Keratinocyte (primary cell): ENCODE results near the gene TMEFF2. TPM values are rescaled to one million over a fixed set of nuclear protein-coding genes. Genes with fewer than 3 reads are reported as not detected.

Experiments
- DNase-seq: peaks from one replicate; pipeline ENCODE4 v3.0.0-alpha.2; 2011; ENCODE audit warnings: low read depth, missing footprints, low spot score
- FAIRE-seq: peaks from 2 replicates; lab custom pipeline; 2011; peaks lifted over from hg19 to GRCh38; lab: Jason Lieb, UNC
- H2AFZ ChIP-seq: 2 replicates; pipeline ENCODE4 v1.6.0; 2012; ENCODE audit warnings: low read length, control low read depth, inconsistent platforms; ENCODE audit not compliant: control insufficient read depth
- H3K27ac ChIP-seq: 2 replicates; pipeline ENCODE4 v1.5.1; 2011; ENCODE audit warnings: low read length; ENCODE audit not compliant: control insufficient read depth, insufficient read depth
- H3K27me3 ChIP-seq: 3 replicates; pipeline ENCODE4 v1.6.0; 2011; ENCODE audit warnings: low read length; ENCODE audit not compliant: control insufficient read depth, insufficient read depth; ENCODE audit errors: extremely low read depth
- H3K36me3 ChIP-seq, 2 experiments: 2 replicates in 1 of 2; 3 replicates in 1 of 2; pipeline ENCODE4 v1.5.1; 2011; ENCODE audit warnings: low read length in 2 of 2, mild to moderate bottlenecking in 1 of 2; ENCODE audit not compliant: control insufficient read depth in 2 of 2, insufficient read depth in 2 of 2; ENCODE audit errors: extremely low read depth in 1 of 2
- H3K4me1 ChIP-seq: 3 replicates; pipeline ENCODE4 v1.5.1; 2011; ENCODE audit warnings: low read length; ENCODE audit not compliant: control insufficient read depth, insufficient read depth; ENCODE audit errors: extremely low read depth
- H3K4me2 ChIP-seq: 3 replicates; pipeline ENCODE4 v1.6.0; 2011; ENCODE audit warnings: low read depth, low read length; ENCODE audit not compliant: control insufficient read depth, insufficient read depth; ENCODE audit errors: extremely low read depth
- H3K4me3 ChIP-seq, 3 experiments: fragments of 200-600 bp in 1 of 3; sonication (generic) in 1 of 3; 2 replicates in 2 of 3; 3 replicates in 1 of 3; pipeline ENCODE4 v1.5.1; 2011 to 2016; ENCODE audit warnings: low read length in 3 of 3, mild to moderate bottlenecking in 3 of 3, control low read depth in 2 of 3, inconsistent platforms in 1 of 3, low read depth in 1 of 3, mixed read lengths in 1 of 3, mixed run types in 1 of 3, moderate library complexity in 1 of 3; ENCODE audit not compliant: control insufficient read depth in 2 of 3, insufficient read depth in 2 of 3; ENCODE audit errors: extremely low read depth in 1 of 3
- H3K79me2 ChIP-seq: 2 replicates; pipeline ENCODE4 v1.6.0; 2012; ENCODE audit warnings: low read length; ENCODE audit not compliant: control insufficient read depth, insufficient read depth
- H3K9ac ChIP-seq: 3 replicates; pipeline ENCODE4 v1.6.0; 2011; ENCODE audit warnings: low read length; ENCODE audit not compliant: control insufficient read depth, insufficient read depth; ENCODE audit errors: extremely low read depth
- H3K9me1 ChIP-seq: 3 replicates; pipeline ENCODE4 v1.6.0; 2011; ENCODE audit warnings: low read length; ENCODE audit not compliant: control insufficient read depth, insufficient read depth; ENCODE audit errors: extremely low read depth
- H3K9me3 ChIP-seq: 2 replicates; pipeline ENCODE4 v1.5.1; 2012; ENCODE audit warnings: low read depth, low read length; ENCODE audit not compliant: control insufficient read depth
- H4K20me1 ChIP-seq: 3 replicates; pipeline ENCODE4 v1.6.0; 2011; ENCODE audit warnings: low read length; ENCODE audit not compliant: control insufficient read depth, insufficient read depth; ENCODE audit errors: extremely low read depth
- CTCF ChIP-seq, 3 experiments: IDR thresholded peaks in 1 of 3; conservative IDR thresholded peaks in 1 of 3; optimal IDR thresholded peaks in 1 of 3; 2 replicates in 2 of 3; 3 replicates in 1 of 3; pipeline versions ENCODE3 to v1.5.1; 2011; ENCODE audit warnings: low read length in 3 of 3, mild to moderate bottlenecking in 3 of 3, moderate library complexity in 2 of 3, control low read depth in 1 of 3, inconsistent platforms in 1 of 3; ENCODE audit not compliant: insufficient read depth in 2 of 3; ENCODE audit errors: extremely low read depth in 1 of 3
- EZH2 ChIP-seq: IDR thresholded peaks from one replicate; pipeline ENCODE4 v1.6.1; 2012; ENCODE audit warnings: inconsistent platforms, mild to moderate bottlenecking, low read length, moderate library complexity
- dilution Hi-C: fragments of 300-500 bp; cut with MboI; formaldehyde crosslinking; loops from one replicate; pipeline ENCODE4 v1.7.0; 2020; ENCODE audit warnings: low sequenced_read_pairs; ENCODE audit not compliant: extremely low pct_ligation_motif_present
- polyA plus RNA-seq, 5 experiments: library from polyadenylated mRNA; depleted of rRNA in 3 of 5; stranded (reverse) in 3 of 5; stranded (forward) in 1 of 5; unstranded in 1 of 5; fragments of >200 nt; gene quantifications; 1 replicate in 1 of 5; 2 replicates in 3 of 5; 3 replicates in 1 of 5; pipeline versions ENCODE4 v1.2.1 to v1.2.3, GENCODE V29; 2011 to 2012; ENCODE audit warnings: missing spikeins in 2 of 5, low read depth in 1 of 5, low replicate concordance in 1 of 5

TMEFF2 gene
- polyA plus RNA-seq, 1 donor (not counting 4 experiments of a cell fraction or from before 2014, with no cell fraction given) = not detected

- H3K79me2 ChIP-seq = no peaks in the 10 kb centered on the region
- H2AFZ ChIP-seq = no peak overlapping the region
- H3K9me3 ChIP-seq = no peaks in the 10 kb centered on the region
- FAIRE-seq (no peak), DNase-seq (no peak)
- no peak overlapping the region for H3K9ac ChIP-seq
- TF ChIP-seq EZH2 (no peak), CTCF (optimal IDR thresholded peaks at IDR 0.05 in 1 of 3, IDR thresholded peaks at IDR 0.05 in 1 of 3, conservative IDR thresholded peaks at IDR 0.05 in 1 of 3; ENCODE audit: extremely low read depth in 1 of 3, insufficient read depth in 2 of 3, low read length in 3 of 3) (no peak)
- H3K9me1 ChIP-seq = no peaks in the 10 kb centered on the region
- H3K36me3 ChIP-seq = no peaks in the 10 kb centered on the region
- H3K27me3 ChIP-seq = no peaks in the 10 kb centered on the region
- H3K4me2 ChIP-seq = no peak overlapping the region
- dilution Hi-C loops = no loop called here
- H3K27ac ChIP-seq = no peak overlapping the region
- H3K4me3 ChIP-seq = no peak overlapping the region
- no peaks in the 10 kb centered on the region for H4K20me1 ChIP-seq
- peaks cover 9% of the 10 kb centered on the region for H3K4me1 ChIP-seq
These were observed 46.5 kb downstream of the TMEFF2 start for GRCh38 chr2:192148241-192148619.

- no peaks in the 10 kb centered on the region for H3K79me2 ChIP-seq
- FAIRE-seq (no peak), DNase-seq (no peak)
- no peak overlapping the region for H3K4me3 ChIP-seq
- no peaks in the 10 kb centered on the region for H3K27me3 ChIP-seq
- no peak for TF ChIP-seq EZH2
- no peaks in the 10 kb centered on the region for H3K9me1 ChIP-seq
- H2AFZ ChIP-seq = no peak overlapping the region
- no peaks in the 10 kb centered on the region for H3K36me3 ChIP-seq
- H3K9ac ChIP-seq = no peak overlapping the region
- no peaks in the 10 kb centered on the region for H4K20me1 ChIP-seq
- H3K27ac ChIP-seq = no peak overlapping the region
- dilution Hi-C loops = no loop called here
- H3K9me3 ChIP-seq = no peaks in the 10 kb centered on the region
- peaks cover 9% of the 10 kb centered on the region for H3K4me1 ChIP-seq
- no peak overlapping the region for H3K4me2 ChIP-seq
These were observed 48.4 kb downstream of the TMEFF2 start for GRCh38 chr2:192146069-192147015.
